Neural progenitor cell (in vitro differentiated cells): ENCODE data around the gene PSENEN. TPM values are rescaled to one million over a fixed set of nuclear protein-coding genes. Genes with fewer than 3 reads are reported as not detected.

Experiments
- DNase-seq: peaks from one replicate; pipeline ENCODE4 v3.0.0-alpha.2; 2016; ENCODE audit warnings: low spot score
- H2AFZ ChIP-seq: fragments of 200-600 bp; sonication (generic); replicated peaks from 2 replicates; pipeline ENCODE4 v1.6.1; 2016; ENCODE audit warnings: antibody characterized with exemption
- H3F3A ChIP-seq: fragments of 200-600 bp; sonication (generic); 2 replicates; pipeline ENCODE4 v1.6.1; 2016; ENCODE audit warnings: antibody characterized with exemption, low read depth
- H3K27ac ChIP-seq: fragments of 200-600 bp; sonication (generic); 2 replicates; pipeline ENCODE4 v1.5.1; 2016; ENCODE audit warnings: mild to moderate bottlenecking
- H3K27me3 ChIP-seq: fragments of 200-600 bp; sonication (generic); 2 replicates; pipeline ENCODE4 v1.6.1; 2016; ENCODE audit warnings: mild to moderate bottlenecking, moderate library complexity
- H3K36me3 ChIP-seq: fragments of 200-600 bp; sonication (generic); 2 replicates; pipeline ENCODE4 v1.5.1; 2016
- H3K4me1 ChIP-seq: fragments of 200-600 bp; sonication (generic); 2 replicates; pipeline ENCODE4 v1.6.1; 2016; ENCODE audit warnings: mixed run types
- H3K4me2 ChIP-seq: fragments of 200-600 bp; sonication (generic); 2 replicates; pipeline ENCODE4 v1.6.1; 2016
- H3K4me3 ChIP-seq: fragments of 200-600 bp; sonication (generic); 2 replicates; pipeline ENCODE4 v1.5.1; 2016
- H3K79me2 ChIP-seq: fragments of 200-600 bp; sonication (generic); 2 replicates; pipeline ENCODE4 v1.6.1; 2016; ENCODE audit warnings: low read depth
- H3K9ac ChIP-seq: fragments of 200-600 bp; sonication (generic); 2 replicates; pipeline ENCODE4 v1.6.1; 2016
- H3K9me3 ChIP-seq: fragments of 200-600 bp; sonication (generic); 2 replicates; pipeline ENCODE4 v1.5.1; 2016; ENCODE audit warnings: low read depth
- H4K20me1 ChIP-seq: fragments of 200-600 bp; sonication (generic); 2 replicates; pipeline ENCODE4 v1.6.1; 2016; ENCODE audit warnings: low read depth
- H3K27ac Mint-ChIP-seq: 3 replicates; pipeline ENCODE4 v1.8.0; 2021; ENCODE audit warnings: mixed read lengths
- H3K27me3 Mint-ChIP-seq: 2 replicates; pipeline ENCODE4 v1.8.0; 2022; ENCODE audit warnings: low read depth, mild to moderate bottlenecking, inconsistent platforms, moderate library complexity, mixed read lengths; ENCODE audit not compliant: insufficient read depth
- H3K36me3 Mint-ChIP-seq: 3 replicates; pipeline ENCODE4 v1.8.0; 2021; ENCODE audit warnings: mixed read lengths
- H3K4me1 Mint-ChIP-seq: 3 replicates; pipeline ENCODE4 v1.8.0; 2021; ENCODE audit warnings: mixed read lengths
- H3K4me3 Mint-ChIP-seq: 3 replicates; pipeline ENCODE4 v1.8.0; 2021; ENCODE audit warnings: mild to moderate bottlenecking, moderate library complexity, mixed read lengths
- H3K9me3 Mint-ChIP-seq: 3 replicates; pipeline ENCODE4 v1.8.0; 2020; ENCODE audit warnings: mixed read lengths
- CTCF ChIP-seq: fragments of 200-600 bp; sonication (generic); IDR thresholded peaks from 2 replicates; pipeline ENCODE4 v1.5.1; 2017; ENCODE audit warnings: antibody characterized with exemption, mild to moderate bottlenecking
- EZH2 ChIP-seq: fragments of 200-600 bp; sonication (generic); IDR thresholded peaks from 2 replicates; pipeline ENCODE4 v1.6.1; 2017; ENCODE audit warnings: antibody characterized with exemption, mild to moderate bottlenecking, moderate library complexity
- EZH2phosphoT487 ChIP-seq: fragments of 200-600 bp; sonication (generic); IDR thresholded peaks from 2 replicates; pipeline ENCODE4 v1.6.1; 2017; ENCODE audit warnings: antibody characterized with exemption
- total RNA-seq: library from RNA; depleted of rRNA; stranded (reverse); fragments of >200 nt; gene quantifications from 2 replicates; pipeline ENCODE4 v1.2.3, GENCODE V29; 2015; ENCODE audit warnings: low replicate concordance

Gene PSENEN
- total RNA-seq, 1 donor from 2014 or later: 10.9 TPM

DNA sequence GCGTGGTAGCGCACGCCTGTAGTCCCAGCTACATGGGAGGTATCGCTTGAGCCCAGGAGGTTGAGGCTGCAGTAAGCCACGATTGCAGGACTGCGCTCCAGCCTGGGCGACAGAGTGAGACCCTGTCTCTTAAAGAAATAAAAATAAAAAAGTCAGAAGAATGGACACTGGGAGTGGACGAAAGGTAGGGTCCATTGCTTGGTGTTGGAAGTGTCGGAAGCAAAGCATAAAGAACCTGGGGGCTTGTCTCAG lies 29.5 kb downstream of the PSENEN start:
- Histone ChIP-seq H3K4me2 (peak overlapping the region; percentile 65), H3K9ac (no peak overlapping the region), H3K4me3 (peak overlapping the region; percentile 69), H3F3A (peaks cover 21% of the 10 kb centered on the region), H3K36me3 (no peaks in the 10 kb centered on the region), H3K27ac (no peak overlapping the region), H3K79me2 (no peaks in the 10 kb centered on the region), H3K4me1 (peaks cover 23% of the 10 kb centered on the region), H4K20me1 (peaks cover 28% of the 10 kb centered on the region), H3K27me3 (peaks cover 22% of the 10 kb centered on the region), H3K9me3 (no peaks in the 10 kb centered on the region), H2AFZ (no peak overlapping the region)
- DNase-seq: no peak
- Mint-ChIP-seq H3K4me1 (peaks cover 24% of the 10 kb centered on the region), H3K9me3 (no peaks in the 10 kb centered on the region), H3K36me3 (peaks cover 5% of the 10 kb centered on the region), H3K27ac (no peak overlapping the region), H3K4me3 (peak overlapping the region; percentile 89), H3K27me3 (peaks cover 7% of the 10 kb centered on the region)
- TF ChIP-seq EZH2 (no peak), EZH2phosphoT487 (no peak), CTCF (no peak)

DNA sequence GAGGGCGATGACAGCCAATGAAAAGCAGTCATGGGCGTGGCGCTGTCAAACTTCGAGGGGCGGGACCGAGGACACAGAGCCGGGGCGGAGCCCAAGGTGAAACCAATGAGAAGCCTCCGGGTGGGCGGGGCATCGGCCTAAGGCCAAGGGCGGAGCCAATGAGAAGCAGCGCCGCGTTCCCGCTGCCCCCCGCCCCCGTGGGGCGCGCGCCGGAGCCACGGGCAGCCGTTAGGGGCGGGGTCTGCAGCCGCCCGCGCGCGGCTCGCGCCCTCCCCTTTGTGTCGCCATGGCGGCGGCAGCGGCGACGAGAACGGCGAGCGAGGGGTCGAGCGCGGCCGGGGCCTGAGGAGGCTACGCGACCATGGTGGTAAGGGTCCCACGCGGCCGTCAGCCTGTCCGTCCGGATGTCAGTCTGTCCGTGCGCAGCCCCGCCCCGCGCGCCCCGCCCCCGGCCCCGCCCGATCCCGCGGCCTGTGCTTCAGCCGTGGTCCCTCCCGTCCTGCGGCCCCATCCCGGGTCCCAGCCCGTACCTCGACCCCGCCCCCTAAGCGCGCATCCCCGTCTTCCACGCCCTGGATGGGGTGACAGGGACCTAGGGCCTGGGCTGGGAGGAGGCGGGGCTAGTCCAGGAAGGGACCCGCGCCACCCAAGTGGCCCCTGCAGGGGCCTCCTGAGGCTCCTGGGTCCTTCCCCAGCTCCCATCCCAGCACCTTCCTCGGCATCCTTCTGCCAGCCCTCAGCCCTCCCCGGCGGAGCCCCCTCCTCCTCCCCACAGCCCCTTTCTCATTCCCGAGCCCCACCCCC lies 30.0 kb downstream of the PSENEN start, which contains the start of gene ARHGAP33:
Gene ARHGAP33, plus strand, starts transcription at position 267 of the 804 bp plus-strand sequence. Its CDS starts 95 bp downstream, at position 362.
- Mint-ChIP-seq H3K4me1 (peaks cover 24% of the 10 kb centered on the region), H3K4me3 (peak within 1 kb of the TSS; percentile 91), H3K27ac (no peak within 1 kb of the TSS), H3K9me3 (no peaks in the 10 kb centered on the region), H3K27me3 (peaks cover 7% of the 10 kb centered on the region), H3K36me3 (peaks cover 5% of the 10 kb centered on the region)
- TF ChIP-seq CTCF (no peak), EZH2phosphoT487 (no peak)
- Histone ChIP-seq H3K9ac (no peak within 1 kb of the TSS), H3K4me1 (peaks cover 23% of the 10 kb centered on the region), H3K4me2 (peak within 1 kb of the TSS; percentile 84), H3F3A (peaks cover 21% of the 10 kb centered on the region), H3K36me3 (no peaks in the 10 kb centered on the region), H3K27me3 (peaks cover 22% of the 10 kb centered on the region), H3K79me2 (no peaks in the 10 kb centered on the region), H2AFZ (no peak within 1 kb of the TSS), H3K4me3 (peak within 1 kb of the TSS; percentile 69), H4K20me1 (peaks cover 28% of the 10 kb centered on the region), H3K27ac (no peak within 1 kb of the TSS), H3K9me3 (no peaks in the 10 kb centered on the region)
- DNase-seq: peak; percentile 100

DNA sequence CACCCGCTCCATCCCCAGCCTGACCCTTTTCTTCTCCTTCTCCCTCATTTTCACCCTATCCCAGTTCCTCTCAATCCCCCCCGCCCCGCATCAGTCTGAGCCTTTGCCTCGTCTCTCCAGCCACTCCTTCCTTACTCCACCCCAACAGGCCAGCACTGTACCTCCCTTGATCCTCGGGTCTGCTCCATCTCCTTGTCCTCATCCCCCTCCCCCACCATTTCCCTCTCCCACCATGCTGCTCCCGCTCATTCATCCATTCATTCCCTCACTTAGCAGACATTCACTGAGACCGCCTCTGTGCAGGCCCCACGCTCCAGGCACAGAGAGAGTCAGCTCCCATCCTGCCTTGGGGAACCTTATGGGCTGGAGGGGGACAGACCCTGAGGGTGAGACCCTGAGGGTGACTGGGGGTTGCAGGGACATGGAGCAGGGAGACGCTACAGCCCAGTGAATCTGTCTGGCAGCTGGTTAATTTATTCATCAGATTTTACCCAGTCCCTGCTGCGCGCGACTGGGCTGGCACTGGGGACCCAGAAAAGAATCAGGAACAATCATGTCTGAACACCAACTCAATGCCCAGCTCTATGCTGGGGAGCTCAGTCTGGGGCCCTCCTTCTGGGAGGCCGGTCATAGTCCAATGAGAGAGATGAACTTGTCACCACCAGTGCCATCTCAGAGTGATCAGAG lies 30.8 kb downstream of the PSENEN start:
- H3F3A ChIP-seq: peaks cover 21% of the 10 kb centered on the region
- no peak for TF ChIP-seq EZH2
- TF ChIP-seq CTCF: no peak
- TF ChIP-seq EZH2phosphoT487: no peak
- no peaks in the 10 kb centered on the region for H3K9me3 ChIP-seq
- no peaks in the 10 kb centered on the region for H3K36me3 ChIP-seq
- no peaks in the 10 kb centered on the region for H3K9me3 Mint-ChIP-seq
- no peak overlapping the region for H3K27ac ChIP-seq
- H3K4me1 Mint-ChIP-seq: peaks cover 24% of the 10 kb centered on the region
- peak overlapping the region; percentile 84 for H3K4me2 ChIP-seq
- peak; percentile 59 for DNase-seq
- H3K9ac ChIP-seq: no peak overlapping the region
- H3K27ac Mint-ChIP-seq: no peak overlapping the region
- H2AFZ ChIP-seq: no peak overlapping the region
- H3K4me3 Mint-ChIP-seq: peak overlapping the region; percentile 91
- peak overlapping the region; percentile 69 for H3K4me3 ChIP-seq
- peaks cover 23% of the 10 kb centered on the region for H3K4me1 ChIP-seq
- H3K27me3 Mint-ChIP-seq: peaks cover 7% of the 10 kb centered on the region
- peaks cover 28% of the 10 kb centered on the region for H4K20me1 ChIP-seq
- H3K36me3 Mint-ChIP-seq: peaks cover 5% of the 10 kb centered on the region
- peaks cover 22% of the 10 kb centered on the region for H3K27me3 ChIP-seq
- no peaks in the 10 kb centered on the region for H3K79me2 ChIP-seq
